IMR-90 (cell line): Measurements from ENCODE around the gene RFX3. TPM values are rescaled to one million over a fixed set of nuclear protein-coding genes. Genes with fewer than 3 reads are reported as not detected.

Experiments
- ATAC-seq: fragments of 200-7000 bp; cut with Tn5 transposase; 2 replicates; pipeline ENCODE4 v1.9.1; 2020; ENCODE audit warnings: low read depth, mild to moderate bottlenecking, moderate library complexity
- BruUV-seq: library from RNA; stranded (reverse); fragments of 400-500 nt; replicated peaks from 2 replicates; lab custom pipeline; 2021; lab: Mats Ljungman, UMichigan
- CTCF ChIA-PET: fragments of 300-600 bp; formaldehyde crosslinking; extraction: SDS; loops from one replicate; lab custom pipeline; 2021; ENCODE audit warnings: antibody characterized with exemption; lab: Yijun Ruan, JAX
- POLR2A ChIA-PET: fragments of 300-600 bp; sonication (Branson Sonifier 250); formaldehyde crosslinking; loops from one replicate; lab custom pipeline; 2022; ENCODE audit warnings: antibody characterized with exemption; ENCODE audit not compliant: unreplicated experiment; lab: Charles Lee
- DNase-seq: peaks from one replicate; pipeline ENCODE4 v3.0.0; 2013
- H2AFZ ChIP-seq: replicated peaks from 2 replicates; pipeline ENCODE3; 2013; ENCODE audit warnings: low read length, mild to moderate bottlenecking; ENCODE audit not compliant: poor library complexity
- H2AK5ac ChIP-seq: 2 replicates; pipeline ENCODE4 v1.6.1; 2013; ENCODE audit warnings: low read depth, low read length, inconsistent platforms
- H2AK9ac ChIP-seq: replicated peaks from 2 replicates; pipeline ENCODE3; 2013; ENCODE audit warnings: mild to moderate bottlenecking, low read depth, low read length, moderate library complexity; ENCODE audit not compliant: poor library complexity
- H2BK120ac ChIP-seq: 2 replicates; pipeline ENCODE4 v1.6.1; 2013; ENCODE audit warnings: low read depth, low read length, inconsistent platforms
- H2BK15ac ChIP-seq: 3 replicates; pipeline ENCODE4 v1.6.1; 2013; ENCODE audit warnings: low read depth, low read length, inconsistent platforms
- H2BK20ac ChIP-seq: 2 replicates; pipeline ENCODE4 v1.6.1; 2013; ENCODE audit warnings: low read depth, mild to moderate bottlenecking, inconsistent platforms, low read length, moderate library complexity
- H2BK5ac ChIP-seq: 2 replicates; pipeline ENCODE4 v1.6.1; 2013; ENCODE audit warnings: mild to moderate bottlenecking, low read depth, low read length, inconsistent platforms; ENCODE audit not compliant: poor library complexity, severe bottlenecking
- H3K14ac ChIP-seq: replicated peaks from 2 replicates; pipeline ENCODE4 v1.6.1; 2013; ENCODE audit warnings: low read depth, low read length, inconsistent platforms
- H3K18ac ChIP-seq: 2 replicates; pipeline ENCODE4 v1.6.1; 2013; ENCODE audit warnings: low read depth, low read length, control low read depth
- H3K23ac ChIP-seq: 2 replicates; pipeline ENCODE4 v1.6.1; 2013; ENCODE audit warnings: low read depth, low read length, inconsistent platforms
- H3K27ac ChIP-seq: 2 replicates; pipeline ENCODE4 v1.5.1; 2013; ENCODE audit warnings: mild to moderate bottlenecking, control low read depth, low read length; ENCODE audit not compliant: insufficient read depth
- H3K27me3 ChIP-seq: 2 replicates; pipeline ENCODE4 v1.6.1; 2013; ENCODE audit warnings: low read length; ENCODE audit not compliant: control insufficient read depth, insufficient read depth
- H3K36me3 ChIP-seq: 2 replicates; pipeline ENCODE4 v1.6.1; 2013; ENCODE audit warnings: low read length, mixed read lengths; ENCODE audit not compliant: control insufficient read depth, insufficient read depth
- H3K4ac ChIP-seq: 2 replicates; pipeline ENCODE4 v1.6.1; 2013; ENCODE audit warnings: low read depth, low read length, inconsistent platforms
- H3K4me1 ChIP-seq: 2 replicates; pipeline ENCODE4 v1.6.1; 2013; ENCODE audit warnings: low read length, mixed read lengths; ENCODE audit not compliant: control insufficient read depth, insufficient read depth
- H3K4me2 ChIP-seq: 2 replicates; pipeline ENCODE4 v1.6.1; 2013; ENCODE audit warnings: low read depth, mild to moderate bottlenecking, control low read depth, low read length, moderate library complexity
- H3K4me3 ChIP-seq: 2 replicates; pipeline ENCODE4 v1.5.1; 2013; ENCODE audit warnings: low read depth, mild to moderate bottlenecking, control low read depth, low read length, moderate library complexity; ENCODE audit not compliant: insufficient read depth
- H3K56ac ChIP-seq: 2 replicates; pipeline ENCODE4 v1.6.1; 2013; ENCODE audit warnings: low read length, inconsistent platforms; ENCODE audit not compliant: insufficient read depth; ENCODE audit errors: extremely low read depth
- H3K79me1 ChIP-seq, 2 experiments: 2 replicates each; pipeline ENCODE4 v1.6.1; 2013; ENCODE audit warnings: low read length in 2 of 2, inconsistent platforms in 1 of 2, low read depth in 1 of 2
- H3K9ac ChIP-seq: 2 replicates; pipeline ENCODE4 v1.6.1; 2013; ENCODE audit warnings: low read depth, low read length, control low read depth
- H3K9me1 ChIP-seq: 2 replicates; pipeline ENCODE4 v1.6.1; 2013; ENCODE audit warnings: low read length, inconsistent platforms; ENCODE audit not compliant: insufficient read depth
- H3K9me3 ChIP-seq: 2 replicates; pipeline ENCODE4 v1.6.1; 2013; ENCODE audit warnings: low read length; ENCODE audit not compliant: control insufficient read depth, insufficient read depth
- H4K20me1 ChIP-seq: 2 replicates; pipeline ENCODE4 v1.6.1; 2013; ENCODE audit warnings: low read length, inconsistent platforms; ENCODE audit not compliant: insufficient read depth
- H4K5ac ChIP-seq: 2 replicates; pipeline ENCODE4 v1.6.1; 2013; ENCODE audit warnings: mild to moderate bottlenecking, low read depth, low read length, control low read depth
- H4K8ac ChIP-seq, 2 experiments: 2 replicates each; pipeline ENCODE4 v1.6.1; 2013; ENCODE audit warnings: low read depth in 2 of 2, low read length in 2 of 2, control low read depth in 1 of 2, inconsistent platforms in 1 of 2
- H4K91ac ChIP-seq: 2 replicates; pipeline ENCODE4 v1.6.1; 2013; ENCODE audit warnings: low read depth, low read length, inconsistent platforms; ENCODE audit not compliant: insufficient read depth
- CEBPB ChIP-seq: IDR thresholded peaks from 2 replicates; pipeline ENCODE4 v1.6.1; 2012; ENCODE audit warnings: low read depth, low read length, improper control_type of control experiment
- CHD1 ChIP-seq: IDR thresholded peaks from 2 replicates; pipeline ENCODE4 v1.6.1; 2012; ENCODE audit warnings: low read depth, low read length, improper control_type of control experiment
- CTCF ChIP-seq: conservative IDR thresholded peaks from 2 replicates; pipeline ENCODE4 v1.5.1; 2012; ENCODE audit warnings: mild to moderate bottlenecking, low read depth, low read length, improper control_type of control experiment
- ELK1 ChIP-seq: fragments of 150-350 bp; IDR thresholded peaks from 2 replicates; pipeline ENCODE4 v1.6.1; 2016; ENCODE audit warnings: low read depth, mild to moderate bottlenecking, low read length, moderate library complexity, borderline replicate concordance
- RAD21 ChIP-seq: IDR thresholded peaks from 2 replicates; pipeline ENCODE4 v1.6.1; 2012; ENCODE audit warnings: low read length, improper control_type of control experiment
- WGBS, 2 experiments: methylation state at CpG; one replicate each; pipeline versions ENCODE4 v1.1.5 to v1.1.7; 2013; ENCODE audit warnings: missing lambda C conversion rate in 2 of 2; ENCODE audit not compliant: insufficient read length in 1 of 2; ENCODE audit errors: extremely low coverage in 2 of 2; 5-methylcytosine and 5-hydroxymethylcytosine counted together
- dilution Hi-C: fragments of 300-500 bp; cut with HindIII; formaldehyde crosslinking; loops from one replicate; pipeline ENCODE4 v1.14.3; 2018; ENCODE audit warnings: low sequenced_read_pairs; ENCODE audit not compliant: unreplicated experiment
- in situ Hi-C: fragments of 300-500 bp; cut with MboI; formaldehyde crosslinking; loops from 3 replicates; pipeline ENCODE4 v1.14.3; 2019; ENCODE audit warnings: low sequenced_read_pairs, inconsistent platforms, mixed read lengths
- intact Hi-C: fragments of 100-400 bp; cut with micrococcal nuclease; formaldehyde crosslinking; loops from 2 replicates; pipeline ENCODE4 v1.10.0; 2022
- polyA plus RNA-seq, 3 experiments: library from polyadenylated mRNA; depleted of rRNA; stranded (reverse); fragments of >200 nt; gene quantifications; 2 replicates each; pipeline ENCODE4 v1.2.3, GENCODE V29; 2012; ENCODE audit warnings: low replicate concordance in 1 of 3
- total RNA-seq: library from RNA; depleted of rRNA; stranded (reverse); fragments of >200 nt; gene quantifications from 2 replicates; pipeline ENCODE4 v1.2.3, GENCODE V29; 2012

RFX3 gene
- total and polyA plus RNA-seq, 2 of the 4 experiments (the other 2 are of a cell fraction) = 1.7 to 2.7 TPM

GRCh38 chr9:3517377-3518048 is 8.3 kb downstream of the RFX3 start:
- intact Hi-C loops = no loop called here
- TF ChIP-seq RAD21 (no peak), ELK1 (no peak), CHD1 (no peak), CTCF (no peak), CEBPB (peak; percentile 18; the same call in 1 of the 2 replicates)
- in situ Hi-C loops = no loop called here

More at GRCh38 chr9:3517377-3518048, 8.3 kb downstream of the RFX3 start:
- no CpG with 5 or more reads among the region's 3 CpGs for WGBS, 2 experiments
- Histone ChIP-seq H3K4ac (no peak overlapping the region), H3K56ac (no peak overlapping the region), H3K4me1 (peaks cover 4% of the 10 kb centered on the region; the same call in 1 of the 2 replicates), H3K79me1 (peaks cover 9 to 13% of the 10 kb centered on the region in 2 experiments; a peak in 3 of 4 replicates), H3K14ac (no peak overlapping the region), H2AFZ (no peak overlapping the region), H2AK9ac (no peak overlapping the region), H3K4me2 (no peak overlapping the region), H4K5ac (no peak overlapping the region), H2AK5ac (no peak overlapping the region), H2BK5ac (no peak overlapping the region), H3K9me3 (no peaks in the 10 kb centered on the region), H3K9me1 (no peaks in the 10 kb centered on the region), H3K23ac (no peak overlapping the region), H2BK15ac (no peak overlapping the region), H4K91ac (no peak overlapping the region), H3K27me3 (no peaks in the 10 kb centered on the region), H2BK120ac (no peak overlapping the region), H3K27ac (no peak overlapping the region), H3K36me3 (no peaks in the 10 kb centered on the region), H3K4me3 (no peak overlapping the region), H3K18ac (no peak overlapping the region), H4K20me1 (no peaks in the 10 kb centered on the region), H2BK20ac (no peak overlapping the region), H4K8ac (no peak overlapping the region), H3K9ac (no peak overlapping the region)
- CTCF ChIA-PET = no interaction called here
- dilution Hi-C loops = no loop called here
- ATAC-seq (peak; percentile 21; the same call in 1 of the 2 replicates), DNase-seq (no peak)
- no TSS peak for BruUV-seq
- POLR2A ChIA-PET = no interaction called here
